Astrocyte (in vitro differentiated cells and primary cell): ENCODE results near the gene UBE2M. TPM values are rescaled to one million over a fixed set of nuclear protein-coding genes. Genes with fewer than 3 reads are reported as not detected.

Experiments used
- DNase-seq: peaks from one replicate; pipeline ENCODE4 v3.0.0-alpha.2; 2010; ENCODE audit warnings: low read depth
- FAIRE-seq: peaks from 2 replicates; lab custom pipeline; 2011; peaks lifted over from hg19 to GRCh38; lab: Jason Lieb, UNC
- H2AFZ ChIP-seq: 2 replicates; pipeline ENCODE4 v1.6.0; 2012; ENCODE audit warnings: low read depth, low read length, inconsistent platforms
- H3K27ac ChIP-seq: 2 replicates; pipeline ENCODE4 v1.5.1; 2011; ENCODE audit warnings: low read depth, low read length, inconsistent platforms
- H3K27me3 ChIP-seq: 2 replicates; pipeline ENCODE4 v1.6.0; 2011; ENCODE audit warnings: low read length, inconsistent platforms; ENCODE audit not compliant: insufficient read depth
- H3K36me3 ChIP-seq: 2 replicates; pipeline ENCODE4 v1.5.1; 2011; ENCODE audit warnings: low read length, inconsistent platforms; ENCODE audit not compliant: insufficient read depth
- H3K4me1 ChIP-seq: 2 replicates; pipeline ENCODE4 v1.5.1; 2011; ENCODE audit warnings: low read length, inconsistent platforms; ENCODE audit not compliant: insufficient read depth
- H3K4me2 ChIP-seq: 2 replicates; pipeline ENCODE4 v1.6.0; 2012; ENCODE audit warnings: low read length, inconsistent platforms
- H3K4me3 ChIP-seq: 2 replicates; pipeline ENCODE4 v1.5.1; 2011; ENCODE audit warnings: low read depth, mild to moderate bottlenecking, low read length, inconsistent platforms; ENCODE audit not compliant: insufficient read depth
- H3K79me2 ChIP-seq: 2 replicates; pipeline ENCODE4 v1.6.0; 2012; ENCODE audit warnings: mild to moderate bottlenecking, low read length, inconsistent platforms; ENCODE audit not compliant: insufficient read depth
- H3K9ac ChIP-seq: 2 replicates; pipeline ENCODE4 v1.6.0; 2012; ENCODE audit warnings: mild to moderate bottlenecking, low read length, inconsistent platforms
- H3K9me3 ChIP-seq: 2 replicates; pipeline ENCODE4 v1.5.1; 2012; ENCODE audit warnings: low read depth, mild to moderate bottlenecking, low read length, inconsistent platforms; ENCODE audit not compliant: insufficient read depth
- H4K20me1 ChIP-seq: 2 replicates; pipeline ENCODE4 v1.6.0; 2012; ENCODE audit warnings: low read length, inconsistent platforms; ENCODE audit not compliant: insufficient read depth
- H3K27ac Mint-ChIP-seq: one replicate; pipeline ENCODE4 v1.8.0; 2021; ENCODE audit warnings: mild to moderate bottlenecking, mixed read lengths; ENCODE audit not compliant: unreplicated experiment
- H3K27me3 Mint-ChIP-seq: one replicate; pipeline ENCODE4 v1.8.0; 2021; ENCODE audit warnings: low read depth, mixed read lengths; ENCODE audit not compliant: unreplicated experiment
- H3K36me3 Mint-ChIP-seq: one replicate; pipeline ENCODE4 v1.8.0; 2021; ENCODE audit warnings: low read depth, mixed read lengths; ENCODE audit not compliant: unreplicated experiment
- H3K4me1 Mint-ChIP-seq: one replicate; pipeline ENCODE4 v1.8.0; 2021; ENCODE audit warnings: low read depth, mixed read lengths; ENCODE audit not compliant: unreplicated experiment
- H3K4me3 Mint-ChIP-seq: one replicate; pipeline ENCODE4 v1.8.0; 2021; ENCODE audit warnings: mild to moderate bottlenecking, moderate library complexity, mixed read lengths; ENCODE audit not compliant: unreplicated experiment
- H3K9me3 Mint-ChIP-seq: one replicate; pipeline ENCODE4 v1.8.0; 2021; ENCODE audit warnings: mild to moderate bottlenecking, mixed read lengths; ENCODE audit not compliant: unreplicated experiment
- CTCF ChIP-seq: IDR thresholded peaks from 2 replicates; pipeline ENCODE4 v1.5.1; 2011; ENCODE audit warnings: low read depth, mild to moderate bottlenecking, inconsistent platforms, low read length, moderate library complexity; ENCODE audit not compliant: insufficient read depth
- EZH2 ChIP-seq: IDR thresholded peaks from 2 replicates; pipeline ENCODE4 v1.6.1; 2012; ENCODE audit warnings: mild to moderate bottlenecking, low read length, inconsistent platforms; ENCODE audit not compliant: insufficient read depth
- total RNA-seq: library from RNA; stranded (reverse); gene quantifications from 2 replicates; pipeline ENCODE4 v1.2.1, GENCODE V29; 2021

UBE2M gene
- total RNA-seq, 1 donor from 2014 or later, result 113 TPM

- Mint-ChIP-seq H3K4me1 (peaks cover 10% of the 10 kb centered on the region), H3K27me3 (no peaks in the 10 kb centered on the region), H3K9me3 (no peaks in the 10 kb centered on the region), H3K4me3 (no peak overlapping the region), H3K36me3 (peaks cover 6% of the 10 kb centered on the region), H3K27ac (no peak overlapping the region)
- H3K4me3 ChIP-seq, result no peak overlapping the region
- no peaks in the 10 kb centered on the region for H3K27me3 ChIP-seq
- H2AFZ ChIP-seq, result no peak overlapping the region
- H4K20me1 ChIP-seq, result no peaks in the 10 kb centered on the region
- no peak overlapping the region for H3K27ac ChIP-seq
- no peaks in the 10 kb centered on the region for H3K36me3 ChIP-seq
- peaks cover 15% of the 10 kb centered on the region for H3K4me1 ChIP-seq
- no peaks in the 10 kb centered on the region for H3K9me3 ChIP-seq
- H3K4me2 ChIP-seq, result no peak overlapping the region
- DNase-seq (no peak), FAIRE-seq (no peak)
- TF ChIP-seq EZH2 (no peak), CTCF (no peak)
- H3K79me2 ChIP-seq, result no peaks in the 10 kb centered on the region
- no peak overlapping the region for H3K9ac ChIP-seq
Measured at GRCh38 chr19:58569943-58570670, 11.7 kb upstream of the UBE2M start.

DNA sequence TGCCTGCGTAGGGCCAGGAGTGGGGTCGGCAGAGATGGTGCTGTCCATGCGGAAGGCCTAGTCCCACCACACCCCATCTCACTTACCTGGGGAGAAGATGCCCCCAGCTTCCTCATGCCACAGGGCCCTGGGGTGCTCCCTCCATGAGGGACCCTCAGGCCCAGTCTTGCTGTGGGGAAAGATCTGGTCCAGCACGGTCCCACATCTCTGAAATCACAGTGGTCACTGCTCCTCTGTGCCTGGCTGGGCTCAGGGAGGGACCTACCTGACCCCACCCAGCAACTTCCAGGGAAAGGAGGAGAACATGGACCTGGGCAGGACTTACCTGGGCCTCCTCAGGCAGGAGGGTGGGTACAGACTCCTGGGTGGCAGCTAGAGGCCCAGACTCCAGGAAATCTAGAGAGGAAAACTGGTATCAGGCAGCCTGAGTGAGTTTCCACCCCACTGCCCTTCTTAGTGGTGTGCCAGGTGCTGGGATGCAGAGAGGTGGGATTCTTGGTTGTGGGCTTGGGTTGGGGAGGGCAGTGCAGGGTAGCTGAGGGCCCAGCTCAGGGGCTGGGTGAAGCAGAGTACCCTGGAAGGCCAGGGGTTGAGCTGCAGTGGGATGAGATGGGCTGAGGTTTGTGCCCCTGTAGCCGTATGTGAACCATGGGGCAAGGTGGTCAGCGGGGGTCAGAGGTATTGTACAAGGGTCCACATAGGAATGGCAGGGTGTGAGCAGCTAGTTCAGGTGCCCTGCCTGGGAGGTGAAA, 11.0 kb upstream of the UBE2M start:
- Histone ChIP-seq H3K27me3 (no peaks in the 10 kb centered on the region), H3K4me2 (no peak overlapping the region), H3K9me3 (no peaks in the 10 kb centered on the region), H4K20me1 (no peaks in the 10 kb centered on the region), H3K9ac (no peak overlapping the region), H3K36me3 (no peaks in the 10 kb centered on the region), H3K79me2 (no peaks in the 10 kb centered on the region), H3K27ac (no peak overlapping the region), H3K4me1 (peaks cover 11% of the 10 kb centered on the region), H3K4me3 (no peak overlapping the region), H2AFZ (no peak overlapping the region)
- Mint-ChIP-seq H3K9me3 (no peaks in the 10 kb centered on the region), H3K36me3 (peaks cover 9% of the 10 kb centered on the region), H3K4me3 (peak overlapping the region; percentile 75), H3K27ac (no peak overlapping the region), H3K4me1 (peaks cover 10% of the 10 kb centered on the region), H3K27me3 (no peaks in the 10 kb centered on the region)
- DNase-seq, result no peak
- TF ChIP-seq EZH2, result no peak
- no peak for TF ChIP-seq CTCF
- FAIRE-seq, result no peak
